ENCODE results near the gene PPM1A.

DNA sequence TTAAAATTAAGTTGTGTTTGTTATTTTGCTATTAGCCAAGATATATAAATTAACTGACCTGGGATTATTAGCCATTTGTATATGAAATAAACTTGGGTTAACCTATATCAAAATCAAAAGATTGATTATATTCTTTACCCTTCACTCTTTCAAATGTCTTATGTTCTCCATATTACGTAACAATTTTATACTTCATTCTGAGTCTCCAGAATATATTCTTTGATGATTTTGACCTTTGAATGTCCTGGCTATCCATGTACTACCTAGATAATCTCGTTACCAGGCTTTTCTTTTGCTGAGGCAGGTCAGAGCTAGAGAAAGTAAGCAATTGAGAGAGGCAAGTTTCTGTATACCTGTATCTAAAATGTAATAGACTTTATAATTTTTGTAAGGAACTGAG, 3.6 kb downstream of the PPM1A start:
- TF ChIP-seq, protein P1, sequence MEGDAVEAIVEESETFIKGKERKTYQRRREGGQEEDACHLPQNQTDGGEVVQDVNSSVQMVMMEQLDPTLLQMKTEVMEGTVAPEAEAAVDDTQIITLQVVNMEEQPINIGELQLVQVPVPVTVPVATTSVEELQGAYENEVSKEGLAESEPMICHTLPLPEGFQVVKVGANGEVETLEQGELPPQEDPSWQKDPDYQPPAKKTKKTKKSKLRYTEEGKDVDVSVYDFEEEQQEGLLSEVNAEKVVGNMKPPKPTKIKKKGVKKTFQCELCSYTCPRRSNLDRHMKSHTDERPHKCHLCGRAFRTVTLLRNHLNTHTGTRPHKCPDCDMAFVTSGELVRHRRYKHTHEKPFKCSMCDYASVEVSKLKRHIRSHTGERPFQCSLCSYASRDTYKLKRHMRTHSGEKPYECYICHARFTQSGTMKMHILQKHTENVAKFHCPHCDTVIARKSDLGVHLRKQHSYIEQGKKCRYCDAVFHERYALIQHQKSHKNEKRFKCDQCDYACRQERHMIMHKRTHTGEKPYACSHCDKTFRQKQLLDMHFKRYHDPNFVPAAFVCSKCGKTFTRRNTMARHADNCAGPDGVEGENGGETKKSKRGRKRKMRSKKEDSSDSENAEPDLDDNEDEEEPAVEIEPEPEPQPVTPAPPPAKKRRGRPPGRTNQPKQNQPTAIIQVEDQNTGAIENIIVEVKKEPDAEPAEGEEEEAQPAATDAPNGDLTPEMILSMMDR (IDR thresholded peaks at IDR 0.05): no peak
- no peak for TF ChIP-seq POLR2A (IDR thresholded peaks at IDR 0.05)
